GM12872 (cell line): ENCODE results near the gene CCL1.
A peak's percentile ranks its signal among the peaks of the same experiment; 100 is the strongest.

Experiments
- CTCF ChIP-seq: IDR thresholded peaks from 3 replicates; pipeline ENCODE4 v1.5.1; 2011; ENCODE audit warnings: low read depth, mild to moderate bottlenecking, low read length, moderate library complexity; ENCODE audit not compliant: insufficient read depth

Gene CCL1

GRCh38 chr17:34357398-34357797, 5.6 kb downstream of the CCL1 start:
- TF ChIP-seq CTCF = 0 out of 3 replicates have a peak, but pooled peaks have one; percentile 14

GRCh38 chr17:34356194-34356593, 6.8 kb downstream of the CCL1 start, which contains the start of gene CCL13:
CCL13 (plus strand) TSS chr17:34356480; CDS start chr17:34356527, 47 bp downstream.
- no peak for TF ChIP-seq CTCF

- TF ChIP-seq CTCF = no peak
These were observed 8.4 kb downstream of the CCL1 start for GRCh38 chr17:34354637-34355036.

- no peak for TF ChIP-seq CTCF
These were observed 10.8 kb downstream of the CCL1 start for GRCh38 chr17:34352191-34352590.

- no peak for TF ChIP-seq CTCF
These were observed 11.9 kb downstream of the CCL1 start for GRCh38 chr17:34351096-34351495.

GRCh38 chr17:34349751-34350150, 13.3 kb downstream of the CCL1 start:
- no peak for TF ChIP-seq CTCF

- no peak for TF ChIP-seq CTCF
These were observed 16.0 kb downstream of the CCL1 start for GRCh38 chr17:34347063-34347462.

- no peak for TF ChIP-seq CTCF
These were observed 21.1 kb downstream of the CCL1 start for GRCh38 chr17:34341916-34342315.
